CD4-positive, alpha-beta T cell (primary cell): ENCODE measurements around the gene EMC6. TPM values are rescaled to one million over a fixed set of nuclear protein-coding genes. Genes with fewer than 3 reads are reported as not detected.

ENCODE experiments used
- ATAC-seq: fragments of 200-7000 bp; cut with Tn5 transposase; one replicate; pipeline ENCODE4 v1.10.0; 2022; ENCODE audit warnings: mild to moderate bottlenecking; ENCODE audit not compliant: poor library complexity
- CTCF ChIA-PET: fragments of 350-600 bp; sonication (Branson Sonifier 250); formaldehyde crosslinking; loops from one replicate; lab custom pipeline; 2021; ENCODE audit warnings: antibody characterized with exemption, inconsistent platforms; lab: Charles Lee
- POLR2A ChIA-PET: fragments of 350-600 bp; sonication (Branson Sonifier 250); formaldehyde crosslinking; loops from one replicate; lab custom pipeline; 2021; ENCODE audit warnings: antibody characterized with exemption, inconsistent platforms; lab: Charles Lee
- DNase-seq, 14 experiments: peaks; one replicate each; pipeline ENCODE4 v3.0.0-alpha.2; 2013 to 2020; ENCODE audit warnings: mixed read lengths in 2 of 14
- H3K27ac ChIP-seq, 2 donors: one replicate each; pipeline versions ENCODE4 v1.5.1 to v1.7.0; 2013; ENCODE audit warnings: low read length in 2 of 2, low read depth in 1 of 2, mild to moderate bottlenecking in 1 of 2
- H3K27me3 ChIP-seq, 2 experiments: 1 replicate in 1 of 2; 2 replicates in 1 of 2; pipeline versions ENCODE4 v1.6.1 to v1.7.0; 2013; ENCODE audit warnings: low read length in 2 of 2, control low read depth in 1 of 2, mild to moderate bottlenecking in 1 of 2, moderate library complexity in 1 of 2; ENCODE audit not compliant: insufficient read depth in 2 of 2, control insufficient read depth in 1 of 2
- H3K36me3 ChIP-seq: one replicate; pipeline ENCODE4 v1.6.1; 2013; ENCODE audit warnings: low read length, control low read depth; ENCODE audit not compliant: insufficient read depth
- H3K4me1 ChIP-seq: one replicate; pipeline ENCODE4 v1.6.1; 2013; ENCODE audit warnings: low read length, control low read depth; ENCODE audit not compliant: insufficient read depth
- H3K4me3 ChIP-seq: one replicate; pipeline ENCODE4 v1.5.1; 2013; ENCODE audit warnings: mild to moderate bottlenecking, low read length, moderate library complexity
- H3K9me3 ChIP-seq, 2 experiments: 1 replicate in 1 of 2; 2 replicates in 1 of 2; pipeline versions ENCODE4 v1.6.1 to v1.7.0; 2013; ENCODE audit warnings: low read length in 2 of 2, mild to moderate bottlenecking in 2 of 2, control low read depth in 1 of 2, moderate library complexity in 1 of 2; ENCODE audit not compliant: control insufficient read depth in 1 of 2, insufficient read depth in 1 of 2
- H3K27ac Mint-ChIP-seq: one replicate; pipeline ENCODE4 v1.8.0; 2020; ENCODE audit warnings: mixed read lengths
- H3K27me3 Mint-ChIP-seq: one replicate; pipeline ENCODE4 v1.8.0; 2021; ENCODE audit warnings: mixed read lengths
- H3K36me3 Mint-ChIP-seq: one replicate; pipeline ENCODE4 v1.8.0; 2021; ENCODE audit warnings: low read depth, mixed read lengths
- H3K4me1 Mint-ChIP-seq: one replicate; pipeline ENCODE4 v1.8.0; 2021; ENCODE audit warnings: low read depth, mixed read lengths
- H3K4me3 Mint-ChIP-seq: one replicate; pipeline ENCODE4 v1.8.0; 2020; ENCODE audit warnings: mild to moderate bottlenecking, mixed read lengths
- H3K9me3 Mint-ChIP-seq: one replicate; pipeline ENCODE4 v1.8.0; 2020; ENCODE audit warnings: mixed read lengths
- intact Hi-C, 2 experiments: fragments of 100-400 bp; cut with DNase I in 1 of 2; cut with micrococcal nuclease in 1 of 2; formaldehyde crosslinking; loops; one replicate each; pipeline versions ENCODE4 v1.15.1 to v1.9.0; 2023 to 2025; cut with DNase I, micrococcal nuclease
- total RNA-seq, 174 experiments: library from RNA in 2 of 174; stranded (reverse) in 2 of 174; gene quantifications; one replicate each; pipeline ENCODE4 v1.2.3 and lab custom pipeline; 2021 to 2026
- TF ChIP-seq, protein P1 (sequence below): fragments of 200-600 bp; IDR thresholded peaks from one replicate; pipeline ENCODE4 v1.8.0; 2022; ENCODE audit warnings: antibody characterized with exemption, mild to moderate bottlenecking

EMC6 gene
- total RNA-seq, 2 experiments from 2014 or later = 28.8 to 29.6 TPM

DNA sequence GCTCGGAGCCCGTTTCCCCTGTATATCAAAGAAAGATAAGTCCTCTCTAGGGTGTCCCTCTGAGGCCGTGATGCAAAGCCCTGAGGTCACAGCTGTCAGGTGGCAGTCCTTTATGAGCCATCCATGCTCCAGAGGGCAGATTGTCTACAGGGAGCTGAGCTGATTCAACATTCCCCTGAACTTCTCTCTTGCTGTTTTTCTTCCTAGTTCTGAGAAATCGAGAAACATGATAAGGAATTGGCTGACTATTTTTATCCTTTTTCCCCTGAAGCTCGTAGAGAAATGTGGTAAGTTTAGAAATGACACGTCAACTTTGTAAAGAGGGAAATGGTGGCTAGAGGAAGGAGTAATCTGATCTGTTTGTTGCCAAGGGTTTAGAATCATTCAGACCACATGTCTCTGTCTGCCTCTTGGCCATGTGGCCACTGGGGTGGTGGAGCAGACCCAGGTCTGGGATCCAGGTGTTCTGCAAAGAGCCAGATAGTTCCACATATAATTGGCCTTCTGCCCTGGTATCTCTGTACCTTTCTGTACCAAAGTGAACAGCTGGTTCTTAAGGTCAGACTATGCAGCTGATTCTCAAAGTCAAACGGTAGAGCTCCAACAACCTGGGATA lies 28.5 kb upstream of the EMC6 start:
- Mint-ChIP-seq H3K27ac (no peak overlapping the region), H3K9me3 (no peaks in the 10 kb centered on the region), H3K36me3 (peaks cover 15% of the 10 kb centered on the region), H3K4me1 (peaks cover 15% of the 10 kb centered on the region), H3K4me3 (peak overlapping the region; percentile 34), H3K27me3 (no peaks in the 10 kb centered on the region)
- TF ChIP-seq, protein P1, sequence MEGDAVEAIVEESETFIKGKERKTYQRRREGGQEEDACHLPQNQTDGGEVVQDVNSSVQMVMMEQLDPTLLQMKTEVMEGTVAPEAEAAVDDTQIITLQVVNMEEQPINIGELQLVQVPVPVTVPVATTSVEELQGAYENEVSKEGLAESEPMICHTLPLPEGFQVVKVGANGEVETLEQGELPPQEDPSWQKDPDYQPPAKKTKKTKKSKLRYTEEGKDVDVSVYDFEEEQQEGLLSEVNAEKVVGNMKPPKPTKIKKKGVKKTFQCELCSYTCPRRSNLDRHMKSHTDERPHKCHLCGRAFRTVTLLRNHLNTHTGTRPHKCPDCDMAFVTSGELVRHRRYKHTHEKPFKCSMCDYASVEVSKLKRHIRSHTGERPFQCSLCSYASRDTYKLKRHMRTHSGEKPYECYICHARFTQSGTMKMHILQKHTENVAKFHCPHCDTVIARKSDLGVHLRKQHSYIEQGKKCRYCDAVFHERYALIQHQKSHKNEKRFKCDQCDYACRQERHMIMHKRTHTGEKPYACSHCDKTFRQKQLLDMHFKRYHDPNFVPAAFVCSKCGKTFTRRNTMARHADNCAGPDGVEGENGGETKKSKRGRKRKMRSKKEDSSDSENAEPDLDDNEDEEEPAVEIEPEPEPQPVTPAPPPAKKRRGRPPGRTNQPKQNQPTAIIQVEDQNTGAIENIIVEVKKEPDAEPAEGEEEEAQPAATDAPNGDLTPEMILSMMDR = no peak
- no peak overlapping the region for H3K4me3 ChIP-seq
- no peaks in the 10 kb centered on the region for H3K27me3 ChIP-seq
- POLR2A ChIA-PET = no interaction called here
- peaks cover 18% of the 10 kb centered on the region for H3K4me1 ChIP-seq
- H3K9me3 ChIP-seq = no peaks in the 10 kb centered on the region
- CTCF ChIA-PET = no interaction called here
- intact Hi-C loops = loop anchor here in 1 of 2 experiments (10.0 kb wide), 2 partner anchors 815 to 925 kb away; partner anchors contain the start of gene CLUH
- no peak overlapping the region for H3K27ac ChIP-seq
- H3K36me3 ChIP-seq = no peaks in the 10 kb centered on the region
- ATAC-seq = no peak
- DNase-seq = peak in 2 of 14 experiments; percentile 32 to 45

DNA sequence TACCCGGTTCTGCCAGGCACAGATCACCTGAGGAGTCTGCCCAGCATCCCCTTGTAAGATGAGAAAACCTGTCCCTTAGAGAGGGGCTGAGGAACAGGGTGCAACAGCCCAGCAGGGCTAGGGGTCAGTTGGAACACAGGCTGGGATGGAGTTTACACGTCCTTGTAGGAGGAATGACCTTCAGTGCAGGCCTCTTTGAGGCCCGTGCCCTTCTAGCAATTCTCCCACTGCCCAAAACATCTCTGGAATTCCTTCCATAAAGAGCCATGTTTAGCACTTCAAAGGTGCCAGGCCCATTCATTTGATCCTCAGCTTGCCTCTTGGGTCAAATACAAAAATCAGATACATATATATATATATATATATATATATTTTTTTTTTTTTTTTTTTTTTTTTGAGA lies 27.6 kb upstream of the EMC6 start:
- ChIA-PET CTCF (no interaction called here), POLR2A (no interaction called here)
- Histone ChIP-seq H3K4me1 (peaks cover 11% of the 10 kb centered on the region), H3K9me3 (no peaks in the 10 kb centered on the region), H3K36me3 (no peaks in the 10 kb centered on the region), H3K27me3 (no peaks in the 10 kb centered on the region), H3K27ac (no peak overlapping the region), H3K4me3 (no peak overlapping the region)
- DNase-seq = no peak
- ATAC-seq = no peak
- Mint-ChIP-seq H3K36me3 (peaks cover 11% of the 10 kb centered on the region), H3K4me3 (no peak overlapping the region), H3K27ac (no peak overlapping the region), H3K4me1 (peaks cover 10% of the 10 kb centered on the region), H3K27me3 (no peaks in the 10 kb centered on the region), H3K9me3 (no peaks in the 10 kb centered on the region)
- intact Hi-C loops = loop anchor here in 1 of 2 experiments (10.0 kb wide), 1 partner anchor 816 kb away; no protein-coding TSS in a partner anchor
- TF ChIP-seq, protein P1 = no peak

DNA sequence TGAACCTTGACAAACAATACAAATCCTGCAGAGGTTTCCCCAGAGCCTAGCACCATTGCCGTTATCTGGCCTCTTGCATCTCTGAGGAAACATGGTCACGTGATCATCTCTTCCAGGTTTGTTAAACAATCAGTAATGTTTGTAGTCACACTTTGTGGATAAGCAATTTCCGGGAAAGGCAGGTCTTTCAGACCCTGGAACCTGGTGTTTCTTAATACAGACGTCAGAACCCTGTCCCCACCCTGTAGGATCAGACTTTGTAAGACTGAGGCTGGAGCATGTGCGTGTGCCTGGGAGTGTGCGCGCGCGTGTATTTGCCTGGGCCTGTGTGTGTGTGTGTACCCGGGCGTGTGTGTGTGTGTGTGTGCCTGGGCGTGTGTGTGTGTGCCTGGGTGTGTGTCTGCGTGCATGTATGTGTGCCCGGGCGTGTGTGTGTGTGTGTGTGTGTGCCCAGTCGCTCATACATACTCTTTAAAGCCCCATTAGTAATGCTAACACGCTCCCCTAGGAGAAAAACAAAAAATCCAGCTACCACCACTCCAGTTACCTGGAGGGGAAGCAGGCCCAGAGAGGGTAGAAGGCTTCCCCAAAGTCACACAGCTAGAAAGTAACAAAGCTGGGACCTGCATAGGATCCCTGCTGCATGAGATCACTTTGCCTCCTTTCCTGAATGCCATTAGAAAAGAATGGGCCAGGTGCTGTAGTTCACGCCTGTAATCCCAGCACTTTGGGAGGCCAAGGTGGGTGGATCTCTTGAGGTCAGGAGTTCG lies 26.7 kb upstream of the EMC6 start:
- no peak for DNase-seq
- no peak overlapping the region for H3K27ac ChIP-seq
- Mint-ChIP-seq H3K27ac (no peak overlapping the region), H3K36me3 (peaks cover 7% of the 10 kb centered on the region), H3K27me3 (no peaks in the 10 kb centered on the region), H3K4me3 (no peak overlapping the region), H3K4me1 (peaks cover 10% of the 10 kb centered on the region), H3K9me3 (no peaks in the 10 kb centered on the region)
- ChIA-PET POLR2A (no interaction called here), CTCF (no interaction called here)
- TF ChIP-seq, protein P1 = no peak
- peaks cover 10% of the 10 kb centered on the region for H3K4me1 ChIP-seq
- no peak for ATAC-seq
- H3K27me3 ChIP-seq = no peaks in the 10 kb centered on the region
- H3K9me3 ChIP-seq = no peaks in the 10 kb centered on the region
- no peaks in the 10 kb centered on the region for H3K36me3 ChIP-seq
- H3K4me3 ChIP-seq = no peak overlapping the region
- intact Hi-C loops = loop anchor here in 1 of 2 experiments (10.0 kb wide), 1 partner anchor 817 kb away; no protein-coding TSS in a partner anchor
